Inflammatory macrophage treated with lipopolysaccharide for 1 hour (primary cell): ENCODE measurements around the gene CDKAL1.
"Not testable (repeated sequence)": the region's sequence is repeated elsewhere in the genome, so short reads cannot be mapped to it uniquely, and the experiment has no call there.

Experiments used
- DNase-seq, 2 donors: peaks; one replicate each; pipeline ENCODE4 v3.0.0-alpha.2; 2020 to 2022

Gene CDKAL1

GRCh38 chr6:20806669-20807068 lies 272.4 kb downstream of the CDKAL1 start:
- no peak for DNase-seq

- DNase-seq = no peak
Measured at GRCh38 chr6:20808439-20808838, 274.2 kb downstream of the CDKAL1 start.

- DNase-seq = no peak
Measured at GRCh38 chr6:20808924-20809323, 274.7 kb downstream of the CDKAL1 start.

GRCh38 chr6:20810727-20811108 lies 276.5 kb downstream of the CDKAL1 start:
- no peak for DNase-seq

- DNase-seq = no peak
Measured at GRCh38 chr6:20811109-20811761, 277.0 kb downstream of the CDKAL1 start.

- no peak for DNase-seq
Measured at GRCh38 chr6:20812776-20813175, 278.5 kb downstream of the CDKAL1 start.

GRCh38 chr6:20814494-20814893 lies 280.2 kb downstream of the CDKAL1 start:
- no peak for DNase-seq

GRCh38 chr6:20816126-20816525 lies 281.9 kb downstream of the CDKAL1 start:
- no peak for DNase-seq

GRCh38 chr6:20817806-20818320 lies 283.6 kb downstream of the CDKAL1 start:
- DNase-seq = no peak

- no peak for DNase-seq
Measured at GRCh38 chr6:20819774-20820400, 285.6 kb downstream of the CDKAL1 start.

- DNase-seq = no peak
Measured at GRCh38 chr6:20826378-20826777, 292.1 kb downstream of the CDKAL1 start.

- peak in 1 of 2 donors; percentile 4 for DNase-seq
Measured at GRCh38 chr6:20827798-20828197, 293.5 kb downstream of the CDKAL1 start.

- no peak for DNase-seq
Measured at GRCh38 chr6:20830576-20830975, 296.3 kb downstream of the CDKAL1 start.

- not testable (repeated sequence) for DNase-seq
Measured at GRCh38 chr6:20831251-20831650, 297.0 kb downstream of the CDKAL1 start.

- DNase-seq = no peak
Measured at GRCh38 chr6:20833881-20834515, 299.7 kb downstream of the CDKAL1 start.

GRCh38 chr6:20835315-20836010 lies 301.2 kb downstream of the CDKAL1 start:
- DNase-seq = no peak

GRCh38 chr6:20837189-20837588 lies 302.9 kb downstream of the CDKAL1 start:
- no peak for DNase-seq

- no peak for DNase-seq
Measured at GRCh38 chr6:20838113-20838512, 303.9 kb downstream of the CDKAL1 start.

- no peak for DNase-seq
Measured at GRCh38 chr6:20839630-20840029, 305.4 kb downstream of the CDKAL1 start.

- DNase-seq = no peak
Measured at GRCh38 chr6:20840675-20841074, 306.4 kb downstream of the CDKAL1 start.

- DNase-seq = no peak
Measured at GRCh38 chr6:20841806-20842205, 307.5 kb downstream of the CDKAL1 start.

- DNase-seq = no peak
Measured at GRCh38 chr6:20845592-20845991, 311.3 kb downstream of the CDKAL1 start.

GRCh38 chr6:20846602-20847028 lies 312.4 kb downstream of the CDKAL1 start:
- DNase-seq = peak in 1 of 2 donors; percentile 17
